ENCODE results near the gene BMP2K. TPM values are rescaled to one million over a fixed set of nuclear protein-coding genes. Genes with fewer than 3 reads are reported as not detected.

Gene BMP2K
- total and polyA plus RNA-seq, 2 of the 8 experiments (the other 6 are each of a cell fraction or from before 2014, with no cell fraction given), result 15.6 to 24.1 TPM

Small RNA genes lying within 50 kb of the gene (microRNA-seq; reads per million reads assigned to microRNA genes)
- gene MIR5096 (ENCODE audit: borderline microRNAs expressed in 2 of 2, borderline number of aligned reads in 2 of 2, borderline replicate concordance in 1 of 2), result 0 reads per million in 2 experiments

Small RNA genes lying within 50 kb of the gene (small RNA-seq; reads per million reads assigned to genes)
- gene AC098818.1 (ENCODE audit: insufficient read depth), result not detected
- not detected for gene MIR5096 (ENCODE audit: insufficient read depth)
- gene RN7SL127P (ENCODE audit: insufficient read depth), result not detected

Other genes starting within 250 kb of the BMP2K start
- 22.4 and 27.3 TPM in 2 replicates for gene ANXA3, start 224.6 kb upstream of the BMP2K start, total RNA-seq (2021; fragmentation: NEBNext Ultra II Directional; extraction: Animal tissue kit (Norgen Biotek cat#: 25700))
- gene ANXA3, start 224.6 kb upstream of the BMP2K start, polyA plus RNA-seq (2011; rRNA removed), result 6.6 and 10.3 TPM in 2 replicates
- 29.5 and 35.2 TPM in 2 replicates for gene PAQR3, start 163.1 kb downstream of the BMP2K start, total RNA-seq (2021; fragmentation: NEBNext Ultra II Directional; extraction: Animal tissue kit (Norgen Biotek cat#: 25700))
- gene PAQR3, start 163.1 kb downstream of the BMP2K start, polyA plus RNA-seq (2011; rRNA removed), result 19.7 and 28.9 TPM in 2 replicates